KBM-7 (cell line): Measurements from ENCODE around the gene RTL3.

Experiments used
- DNase-seq: peaks from one replicate; pipeline ENCODE4 v3.0.0-alpha.2; 2015
- in situ Hi-C: fragments of 300-500 bp; cut with MboI; formaldehyde crosslinking; loops from 2 replicates; pipeline ENCODE4 v1.14.3; 2020; ENCODE audit warnings: low sequenced_read_pairs, low pct_unique_long_range_greater_than_20kb, mixed read lengths

RTL3 gene

DNA sequence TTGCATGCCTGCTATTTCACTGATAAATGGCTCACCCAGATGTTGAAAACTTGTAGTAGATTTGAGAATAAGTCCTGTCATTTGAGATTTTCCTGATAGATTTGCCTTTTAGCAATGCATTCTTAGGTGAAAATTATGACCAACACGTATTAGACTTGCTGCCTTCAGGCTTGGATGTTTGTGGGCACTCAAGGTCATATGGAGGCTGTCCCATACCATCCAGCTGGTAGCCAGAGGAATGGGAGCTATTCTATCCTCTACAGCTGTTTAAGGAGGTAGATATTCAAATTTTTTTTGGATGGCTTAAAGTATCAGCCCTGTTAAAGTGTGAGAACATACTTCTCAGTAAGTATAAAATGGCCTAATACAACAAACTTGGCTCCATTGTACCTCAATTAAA, 34.7 kb downstream of the RTL3 start:
- in situ Hi-C loops = no loop called here
- DNase-seq = no peak

DNA sequence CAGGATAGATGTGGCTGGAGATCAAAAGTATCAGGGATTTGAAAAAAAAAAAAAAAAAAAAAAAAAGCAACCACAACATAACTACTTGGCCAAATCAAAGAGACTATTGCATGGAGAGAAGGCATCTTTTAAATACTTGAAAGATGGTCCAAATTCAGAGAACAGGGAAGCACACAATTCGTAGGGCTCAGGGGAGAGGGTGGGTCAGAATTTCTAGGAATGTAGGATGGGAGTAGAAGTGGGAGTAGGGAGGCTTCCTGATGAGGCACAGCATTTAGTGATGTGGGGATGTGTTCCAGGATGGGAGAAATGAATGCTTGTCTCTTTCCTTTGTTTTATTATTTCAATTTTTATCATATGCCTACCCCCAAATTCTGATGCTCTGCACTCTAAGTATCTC, 36.3 kb downstream of the RTL3 start:
- DNase-seq = no peak
- in situ Hi-C loops = no loop called here

DNA sequence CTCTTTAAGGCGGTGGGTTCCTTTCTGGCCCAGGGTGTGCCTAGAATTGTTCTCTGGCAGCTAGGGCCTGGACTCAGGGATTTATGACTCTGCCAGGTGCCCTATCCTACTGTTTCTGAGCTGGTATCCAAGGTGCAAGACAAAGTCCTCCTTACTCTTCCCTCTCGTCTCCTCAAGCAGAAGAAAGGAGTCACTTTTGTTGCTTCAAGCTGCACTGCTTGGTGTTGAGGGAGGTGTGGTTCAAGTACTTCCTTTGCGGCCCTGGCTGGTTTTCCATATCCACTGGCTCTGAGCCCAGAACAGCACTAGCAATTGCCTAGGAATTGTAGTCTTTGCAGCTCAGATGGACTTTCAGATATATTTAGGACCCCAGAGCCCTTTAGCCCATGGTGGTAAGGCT, 39.3 kb downstream of the RTL3 start:
- in situ Hi-C loops = no loop called here
- DNase-seq = no peak

DNA sequence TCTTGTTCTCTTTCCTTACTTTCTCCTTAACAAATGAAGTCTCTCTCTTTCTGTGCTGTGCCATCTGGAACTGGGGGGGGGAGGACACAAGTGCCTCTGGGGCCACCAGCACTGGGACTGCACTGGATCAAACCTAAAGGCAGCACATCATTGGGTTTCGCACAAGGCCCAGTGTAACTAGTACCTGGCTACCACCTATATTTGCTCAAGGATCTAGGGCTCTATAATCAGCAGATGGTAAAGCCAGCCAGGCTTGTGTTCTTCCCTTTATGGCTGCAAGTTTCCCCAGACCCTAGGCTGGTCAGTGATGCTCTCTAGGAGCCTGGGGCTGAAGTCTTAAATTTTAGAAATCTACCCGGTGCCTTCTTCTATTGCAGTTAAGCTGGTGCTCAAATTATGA, 40.1 kb downstream of the RTL3 start:
- no peak for DNase-seq
- in situ Hi-C loops = no loop called here

DNA sequence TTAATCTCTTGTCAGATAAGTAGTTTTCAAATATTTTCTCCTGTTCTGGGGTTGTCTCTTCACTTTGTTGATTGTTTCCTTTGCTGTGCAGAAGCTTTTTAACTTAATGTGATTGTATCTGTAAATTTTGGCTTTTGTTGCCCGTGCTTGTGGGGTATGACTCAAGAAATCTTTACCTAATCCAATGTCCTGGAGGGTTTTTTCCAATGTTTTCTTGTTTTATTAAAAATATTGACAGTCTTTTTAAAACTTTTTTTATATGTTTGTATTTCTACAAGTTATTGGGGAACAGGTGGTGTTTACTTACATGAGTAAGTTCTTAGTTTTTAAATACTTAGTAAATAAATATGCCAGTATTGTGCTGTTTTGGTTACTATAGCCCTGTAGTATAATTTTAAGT, 44.9 kb downstream of the RTL3 start:
- in situ Hi-C loops = no loop called here
- no peak for DNase-seq
